ENCODE results near the gene TMEM175. TPM values are rescaled to one million over a fixed set of nuclear protein-coding genes. Genes with fewer than 3 reads are reported as not detected.

The TMEM175 gene
- total and polyA plus RNA-seq, 2 of the 4 experiments (the other 2 are of a cell fraction), result 7.7 to 41.9 TPM

DNA sequence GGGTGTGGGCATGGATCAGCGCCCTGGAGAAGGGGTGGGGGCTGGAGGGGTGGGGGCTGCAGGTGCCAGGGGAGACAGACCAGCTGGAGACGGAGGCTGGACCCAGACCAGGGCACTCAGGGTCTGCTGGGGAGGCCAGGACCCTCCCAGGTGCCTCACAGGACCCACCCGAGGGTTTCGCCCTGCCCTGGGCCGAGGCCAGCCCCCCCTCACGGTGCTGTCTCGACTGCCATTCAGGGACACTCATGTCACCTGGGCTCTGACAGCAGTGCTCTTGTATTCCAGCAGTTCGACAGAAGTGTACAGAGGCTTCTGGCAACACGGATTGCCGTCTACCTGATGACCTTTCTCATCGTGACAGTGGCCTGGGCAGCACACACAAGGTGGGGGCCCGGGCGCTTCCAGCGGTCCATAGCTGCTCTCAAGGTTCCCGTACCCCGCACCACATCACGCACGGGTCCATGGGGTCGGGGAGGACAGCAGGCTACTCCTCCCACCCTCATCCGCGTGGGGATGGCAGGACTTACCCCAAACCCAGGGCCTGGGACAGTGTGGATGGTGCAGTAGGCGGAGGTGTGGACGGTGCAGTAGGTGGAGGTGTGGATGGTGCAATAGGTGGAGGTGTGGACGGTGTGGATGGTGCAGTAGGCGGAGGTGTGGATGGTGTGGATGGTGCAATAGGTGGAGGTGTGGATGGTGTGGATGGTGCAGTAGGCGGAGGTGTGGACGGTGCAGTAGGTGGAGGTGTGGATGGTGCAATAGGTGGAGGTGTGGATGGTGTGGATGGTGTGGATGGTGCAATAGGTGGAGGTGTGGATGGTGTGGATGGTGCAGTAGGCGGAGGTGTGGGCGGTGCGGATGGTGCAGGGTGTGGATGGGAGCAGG is 18.1 kb downstream of the TMEM175 start:
- H4K91ac ChIP-seq (ENCODE audit: insufficient read depth, low read depth, low read length), result no peak overlapping the region
- H4K5ac ChIP-seq (ENCODE audit: low read depth, low read length), result no peak overlapping the region
- no peaks in the 10 kb centered on the region for H3K9me3 ChIP-seq (ENCODE audit: control insufficient read depth, insufficient read depth, low read length)
- dilution Hi-C loops (cut with HindIII; ENCODE audit: low sequenced_read_pairs, unreplicated experiment) (no loop called here), in situ Hi-C loops (cut with MboI; ENCODE audit: low sequenced_read_pairs) (no loop called here), intact Hi-C loops (cut with micrococcal nuclease) (no loop called here)
- ATAC-seq (ENCODE audit: low read depth) (no peak), DNase-seq (no peak)
- H2AFZ ChIP-seq (replicated peaks; ENCODE audit: low read length, poor library complexity), result no peak overlapping the region
- ChIA-PET CTCF (no interaction called here), POLR2A (ENCODE audit: unreplicated experiment) (no interaction called here)
- no peak overlapping the region for H3K27ac ChIP-seq (ENCODE audit: insufficient read depth, low read length)
- H3K18ac ChIP-seq (ENCODE audit: low read depth, low read length), result no peak overlapping the region
- H2BK15ac ChIP-seq (ENCODE audit: low read depth, low read length), result no peak overlapping the region
- H2BK120ac ChIP-seq (ENCODE audit: low read depth, low read length), result no peak overlapping the region
- no TSS peak for BruUV-seq (replicated peaks)
- H2AK5ac ChIP-seq (ENCODE audit: low read depth, low read length), result no peak overlapping the region
- no peak overlapping the region for H3K56ac ChIP-seq (ENCODE audit: extremely low read depth, insufficient read depth, low read length)
- 0 out of 4 replicates have a peak, but pooled peaks cover 0 to 7% of the 10 kb centered on the region in 2 experiments for H3K79me1 ChIP-seq (ENCODE audit: low read depth in 1 of 2, low read length in 2 of 2)
- H3K27me3 ChIP-seq (ENCODE audit: control insufficient read depth, insufficient read depth, low read length), result no peaks in the 10 kb centered on the region
- H3K9ac ChIP-seq (ENCODE audit: low read depth, low read length), result no peak overlapping the region
- H3K9me1 ChIP-seq (ENCODE audit: insufficient read depth, low read length), result 0 out of 2 replicates have a peak, but pooled peaks cover 5% of the 10 kb centered on the region
- peaks cover 19% of the 10 kb centered on the region for H4K20me1 ChIP-seq (ENCODE audit: insufficient read depth, low read length)
- no peak overlapping the region for H3K23ac ChIP-seq (ENCODE audit: low read depth, low read length)
- WGBS, 2 experiments (ENCODE audit: extremely low coverage in 2 of 2, insufficient read length in 1 of 2), result 82% methylated on average over 9 of the region's 30 CpGs; no CpG with 5 or more reads in 1 of the 2 experiments
- peaks cover 7% of the 10 kb centered on the region for H3K36me3 ChIP-seq (ENCODE audit: control insufficient read depth, insufficient read depth, low read length)
- TF ChIP-seq, protein P1, sequence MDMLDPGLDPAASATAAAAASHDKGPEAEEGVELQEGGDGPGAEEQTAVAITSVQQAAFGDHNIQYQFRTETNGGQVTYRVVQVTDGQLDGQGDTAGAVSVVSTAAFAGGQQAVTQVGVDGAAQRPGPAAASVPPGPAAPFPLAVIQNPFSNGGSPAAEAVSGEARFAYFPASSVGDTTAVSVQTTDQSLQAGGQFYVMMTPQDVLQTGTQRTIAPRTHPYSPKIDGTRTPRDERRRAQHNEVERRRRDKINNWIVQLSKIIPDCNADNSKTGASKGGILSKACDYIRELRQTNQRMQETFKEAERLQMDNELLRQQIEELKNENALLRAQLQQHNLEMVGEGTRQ (IDR thresholded peaks at IDR 0.05; ENCODE audit: low read depth, low read length), result no peak
- TF ChIP-seq MAZ (IDR thresholded peaks at IDR 0.05; ENCODE audit: borderline replicate concordance, low read depth, low read length) (no peak), POLR2A (IDR thresholded peaks at IDR 0.05; ENCODE audit: low read depth, low read length) (no peak), BHLHE40 (IDR thresholded peaks at IDR 0.05; ENCODE audit: low read depth, low read length) (no peak), NFE2L2 (IDR thresholded peaks at IDR 0.05; ENCODE audit: low read depth, low read length) (no peak), MAFK (IDR thresholded peaks at IDR 0.05; ENCODE audit: low read depth, low read length) (no peak), RCOR1 (IDR thresholded peaks at IDR 0.05; ENCODE audit: insufficient replicate concordance, low read length) (no peak), RAD21 (IDR thresholded peaks at IDR 0.05; ENCODE audit: low read length) (no peak), MXI1 (IDR thresholded peaks at IDR 0.05; ENCODE audit: borderline replicate concordance, low read depth, low read length) (no peak), SMC3 (IDR thresholded peaks at IDR 0.05; ENCODE audit: low read depth, low read length) (no peak)
- TF ChIP-seq, protein P2, sequence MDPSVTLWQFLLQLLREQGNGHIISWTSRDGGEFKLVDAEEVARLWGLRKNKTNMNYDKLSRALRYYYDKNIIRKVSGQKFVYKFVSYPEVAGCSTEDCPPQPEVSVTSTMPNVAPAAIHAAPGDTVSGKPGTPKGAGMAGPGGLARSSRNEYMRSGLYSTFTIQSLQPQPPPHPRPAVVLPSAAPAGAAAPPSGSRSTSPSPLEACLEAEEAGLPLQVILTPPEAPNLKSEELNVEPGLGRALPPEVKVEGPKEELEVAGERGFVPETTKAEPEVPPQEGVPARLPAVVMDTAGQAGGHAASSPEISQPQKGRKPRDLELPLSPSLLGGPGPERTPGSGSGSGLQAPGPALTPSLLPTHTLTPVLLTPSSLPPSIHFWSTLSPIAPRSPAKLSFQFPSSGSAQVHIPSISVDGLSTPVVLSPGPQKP (IDR thresholded peaks at IDR 0.05; ENCODE audit: borderline replicate concordance, low read depth, low read length), result no peak
- TF ChIP-seq, protein P3, sequence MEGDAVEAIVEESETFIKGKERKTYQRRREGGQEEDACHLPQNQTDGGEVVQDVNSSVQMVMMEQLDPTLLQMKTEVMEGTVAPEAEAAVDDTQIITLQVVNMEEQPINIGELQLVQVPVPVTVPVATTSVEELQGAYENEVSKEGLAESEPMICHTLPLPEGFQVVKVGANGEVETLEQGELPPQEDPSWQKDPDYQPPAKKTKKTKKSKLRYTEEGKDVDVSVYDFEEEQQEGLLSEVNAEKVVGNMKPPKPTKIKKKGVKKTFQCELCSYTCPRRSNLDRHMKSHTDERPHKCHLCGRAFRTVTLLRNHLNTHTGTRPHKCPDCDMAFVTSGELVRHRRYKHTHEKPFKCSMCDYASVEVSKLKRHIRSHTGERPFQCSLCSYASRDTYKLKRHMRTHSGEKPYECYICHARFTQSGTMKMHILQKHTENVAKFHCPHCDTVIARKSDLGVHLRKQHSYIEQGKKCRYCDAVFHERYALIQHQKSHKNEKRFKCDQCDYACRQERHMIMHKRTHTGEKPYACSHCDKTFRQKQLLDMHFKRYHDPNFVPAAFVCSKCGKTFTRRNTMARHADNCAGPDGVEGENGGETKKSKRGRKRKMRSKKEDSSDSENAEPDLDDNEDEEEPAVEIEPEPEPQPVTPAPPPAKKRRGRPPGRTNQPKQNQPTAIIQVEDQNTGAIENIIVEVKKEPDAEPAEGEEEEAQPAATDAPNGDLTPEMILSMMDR (conservative IDR thresholded peaks at IDR 0.05; ENCODE audit: low read depth, low read length), result no peak
- no peak overlapping the region for H2AK9ac ChIP-seq (replicated peaks; ENCODE audit: low read depth, low read length, poor library complexity)
- no peak overlapping the region for H2BK5ac ChIP-seq (ENCODE audit: low read depth, low read length, poor library complexity, severe bottlenecking)
- no peak overlapping the region for H3K4me3 ChIP-seq (ENCODE audit: insufficient read depth, low read depth, low read length)
- no peak overlapping the region for H3K4ac ChIP-seq (ENCODE audit: low read depth, low read length)
- H3K4me2 ChIP-seq (ENCODE audit: low read depth, low read length), result no peak overlapping the region
- H4K8ac ChIP-seq (ENCODE audit: low read depth in 2 of 2, low read length in 2 of 2), result no peak overlapping the region
- H2BK20ac ChIP-seq (ENCODE audit: low read depth, low read length), result no peak overlapping the region
- H3K4me1 ChIP-seq (ENCODE audit: control insufficient read depth, insufficient read depth, low read length), result peaks cover 2% of the 10 kb centered on the region; the same call in 1 of the 2 replicates
- H3K14ac ChIP-seq (replicated peaks; ENCODE audit: low read depth, low read length), result no peak overlapping the region
